Natural killer cell (primary cell): ENCODE results near the gene FBXO46. TPM values are rescaled to one million over a fixed set of nuclear protein-coding genes. Genes with fewer than 3 reads are reported as not detected.
A peak's percentile ranks its signal among the peaks of the same experiment; 100 is the strongest.

Experiments used
- ATAC-seq, 3 donors: fragments of 150-1000 bp in 2 of 3; fragments of 200-7000 bp in 1 of 3; cut with Tn5 transposase; 1 replicate in 1 of 3; 2 replicates in 2 of 3; pipeline ENCODE4 v1.10.0; 2021; ENCODE audit warnings: mild to moderate bottlenecking in 2 of 3, moderate library complexity in 2 of 3
- DNase-seq, 2 donors: peaks; one replicate each; pipeline versions ENCODE4 v3.0.0 to v3.0.0-alpha.2; 2013 to 2021; ENCODE audit warnings: mixed read lengths in 1 of 2
- H3K27ac ChIP-seq: one replicate; pipeline ENCODE4 v1.5.1; 2013; ENCODE audit warnings: mild to moderate bottlenecking, low read length
- H3K27me3 ChIP-seq: one replicate; pipeline ENCODE4 v1.6.1; 2013; ENCODE audit warnings: low read length; ENCODE audit not compliant: control insufficient read depth, insufficient read depth
- H3K36me3 ChIP-seq: one replicate; pipeline ENCODE4 v1.6.1; 2013; ENCODE audit warnings: low read length; ENCODE audit not compliant: control insufficient read depth, insufficient read depth
- H3K4me1 ChIP-seq: one replicate; pipeline ENCODE4 v1.6.1; 2013; ENCODE audit warnings: low read length; ENCODE audit not compliant: control insufficient read depth, insufficient read depth
- H3K4me3 ChIP-seq: one replicate; pipeline ENCODE4 v1.5.1; 2013; ENCODE audit warnings: low read length
- H3K9me3 ChIP-seq: one replicate; pipeline ENCODE4 v1.6.1; 2013; ENCODE audit warnings: low read length; ENCODE audit not compliant: control insufficient read depth, insufficient read depth
- H3K27ac Mint-ChIP-seq, 2 donors: one replicate each; pipeline ENCODE4 v1.8.0; 2022; ENCODE audit warnings: mild to moderate bottlenecking in 2 of 2, mixed read lengths in 2 of 2, moderate library complexity in 1 of 2
- H3K27me3 Mint-ChIP-seq, 2 donors: one replicate each; pipeline ENCODE4 v1.8.0; 2022; ENCODE audit warnings: low read depth in 2 of 2, mixed read lengths in 2 of 2
- H3K36me3 Mint-ChIP-seq: one replicate; pipeline ENCODE4 v1.8.0; 2022; ENCODE audit warnings: mixed read lengths
- H3K4me1 Mint-ChIP-seq, 2 donors: one replicate each; pipeline ENCODE4 v1.8.0; 2022; ENCODE audit warnings: mixed read lengths in 2 of 2
- H3K4me3 Mint-ChIP-seq: one replicate; pipeline ENCODE4 v1.8.0; 2022; ENCODE audit warnings: mild to moderate bottlenecking, moderate library complexity, mixed read lengths
- H3K9me3 Mint-ChIP-seq, 2 donors: one replicate each; pipeline ENCODE4 v1.8.0; 2022; ENCODE audit warnings: mixed read lengths in 2 of 2
- CTCF ChIP-seq: fragments of 200-600 bp; IDR thresholded peaks from one replicate; pipeline ENCODE4 v1.8.0; 2022; ENCODE audit warnings: antibody characterized with exemption
- WGBS: methylation state at CpG from one replicate; pipeline ENCODE4 v1.1.7; 2013; ENCODE audit warnings: missing lambda C conversion rate; ENCODE audit not compliant: insufficient coverage; 5-methylcytosine and 5-hydroxymethylcytosine counted together
- intact Hi-C: fragments of 100-400 bp; cut with micrococcal nuclease; formaldehyde crosslinking; loops from one replicate; pipeline ENCODE4 v1.14.2; 2022
- total RNA-seq, 4 donors: library from RNA; stranded (reverse); fragments of 120-200 nt in 1 of 4; gene quantifications; one replicate each; pipeline versions ENCODE4 v1.2.3 to v1.2.4, GENCODE V29; 2013 to 2022

Gene FBXO46
- total RNA-seq, 3 donors from 2014 or later (not counting 1 experiment from before 2014, with no cell fraction given) = 24.8 to 35.7 (median 31.1) TPM

GRCh38 chr19:45705115-45705514 lies 25.6 kb downstream of the FBXO46 start:
- Mint-ChIP-seq H3K36me3 (no peaks in the 10 kb centered on the region), H3K4me1 (peaks cover 4 to 5% of the 10 kb centered on the region in 2 donors), H3K9me3 (no peaks in the 10 kb centered on the region), H3K27ac (no peak overlapping the region), H3K4me3 (no peak overlapping the region), H3K27me3 (no peaks in the 10 kb centered on the region)
- no peak for DNase-seq
- no peak for TF ChIP-seq CTCF
- Histone ChIP-seq H3K27ac (no peak overlapping the region), H3K4me3 (no peak overlapping the region), H3K9me3 (no peaks in the 10 kb centered on the region), H3K27me3 (no peaks in the 10 kb centered on the region), H3K4me1 (no peaks in the 10 kb centered on the region), H3K36me3 (peaks cover 7% of the 10 kb centered on the region)
- no peak for ATAC-seq
- intact Hi-C loops = no loop called here
- WGBS = 98% methylated on average over 9 of the region's 9 CpGs

GRCh38 chr19:45701676-45702075 lies 29.0 kb downstream of the FBXO46 start:
- Histone ChIP-seq H3K4me3 (no peak overlapping the region), H3K9me3 (no peaks in the 10 kb centered on the region), H3K27ac (no peak overlapping the region), H3K27me3 (no peaks in the 10 kb centered on the region), H3K4me1 (no peaks in the 10 kb centered on the region), H3K36me3 (peaks cover 7% of the 10 kb centered on the region)
- ATAC-seq = no peak
- no peaks in the 10 kb centered on the region for H3K36me3 Mint-ChIP-seq
- H3K9me3 Mint-ChIP-seq = no peaks in the 10 kb centered on the region
- no peak for DNase-seq
- no peaks in the 10 kb centered on the region for H3K27me3 Mint-ChIP-seq
- H3K4me1 Mint-ChIP-seq = peaks cover 0 to 5% of the 10 kb centered on the region in 2 donors
- no peak overlapping the region for H3K27ac Mint-ChIP-seq
- TF ChIP-seq CTCF = no peak
- no peak overlapping the region for H3K4me3 Mint-ChIP-seq
- 32% methylated on average over 7 of the region's 7 CpGs for WGBS
- intact Hi-C loops = no loop called here

- DNase-seq (peak; percentile 71 to 84), ATAC-seq (no peak)
- H3K36me3 Mint-ChIP-seq = no peaks in the 10 kb centered on the region
- Histone ChIP-seq H3K4me3 (peak overlapping the region; percentile 60), H3K4me1 (peaks cover 22% of the 10 kb centered on the region), H3K27ac (peak overlapping the region; percentile 95), H3K9me3 (no peaks in the 10 kb centered on the region), H3K36me3 (peaks cover 8% of the 10 kb centered on the region), H3K27me3 (no peaks in the 10 kb centered on the region)
- peak overlapping the region; percentile 98 for H3K4me3 Mint-ChIP-seq
- peak overlapping the region; percentile 91 to 95 for H3K27ac Mint-ChIP-seq
- peaks cover 17 to 27% of the 10 kb centered on the region in 2 donors for H3K4me1 Mint-ChIP-seq
- WGBS = 1% methylated on average over 15 of the region's 22 CpGs
- intact Hi-C loops = loop anchor here (2.0 to 5.0 kb wide), 2 partner anchors 38 to 271 kb away; partner anchors contain the start of genes ERCC1 and FBXO46
- TF ChIP-seq CTCF = peak; percentile 84
- no peaks in the 10 kb centered on the region for H3K9me3 Mint-ChIP-seq
- no peaks in the 10 kb centered on the region for H3K27me3 Mint-ChIP-seq
Observed at GRCh38 chr19:45693106-45693788, 37.4 kb downstream of the FBXO46 start.
